Heart right ventricle (tissue), 16 donors: ENCODE data around the gene GABRR1. TPM values are rescaled to one million over a fixed set of nuclear protein-coding genes. Genes with fewer than 3 reads are reported as not detected.

Source experiments
- ATAC-seq, 8 donors: fragments of 200-7000 bp; cut with Tn5 transposase; one replicate each; pipeline ENCODE4 v1.9.1; 2020; ENCODE audit warnings: mild to moderate bottlenecking in 8 of 8, moderate library complexity in 8 of 8, moderate number of reproducible peaks in 1 of 8
- DNase-seq, 2 donors: peaks; one replicate each; pipeline ENCODE4 v3.0.0-alpha.2; 2020
- H3K27ac ChIP-seq, 10 donors: fragments of 200-600 bp; sonication (generic) in 2 of 10; one replicate each; pipeline versions ENCODE4 v1.5.0 to v1.8.0; 2020 to 2022; ENCODE audit warnings: mild to moderate bottlenecking in 3 of 10
- H3K27me3 ChIP-seq, 7 donors: fragments of 200-600 bp; one replicate each; pipeline ENCODE4 v1.8.0; 2021 to 2022; ENCODE audit warnings: mild to moderate bottlenecking in 2 of 7
- H3K36me3 ChIP-seq, 9 donors: fragments of 200-600 bp; sonication (generic) in 1 of 9; one replicate each; pipeline versions ENCODE4 v1.5.0 to v1.8.0; 2020 to 2022; ENCODE audit warnings: mild to moderate bottlenecking in 2 of 9
- H3K4me1 ChIP-seq, 9 donors: fragments of 200-600 bp; sonication (generic) in 1 of 9; one replicate each; pipeline versions ENCODE4 v1.5.0 to v1.8.0; 2020 to 2022; ENCODE audit warnings: mild to moderate bottlenecking in 4 of 9
- H3K4me3 ChIP-seq, 10 donors: fragments of 200-600 bp; sonication (generic) in 2 of 10; one replicate each; pipeline versions ENCODE4 v1.5.0 to v1.8.0; 2020 to 2022; ENCODE audit warnings: mild to moderate bottlenecking in 7 of 10, moderate library complexity in 2 of 10
- H3K9me3 ChIP-seq, 11 donors: fragments of 200-600 bp in 10 of 11; sonication (generic) in 2 of 11; one replicate each; pipeline versions ENCODE4 v1.5.0 to v1.8.0; 2013 to 2022; ENCODE audit warnings: mild to moderate bottlenecking in 2 of 11, control low read depth in 1 of 11, moderate library complexity in 1 of 11
- CTCF ChIP-seq, 9 donors: fragments of 200-600 bp; sonication (generic) in 2 of 9; IDR thresholded peaks; one replicate each; pipeline versions ENCODE4 v1.5.0 to v1.8.0; 2021 to 2022; ENCODE audit warnings: antibody characterized with exemption in 9 of 9, mild to moderate bottlenecking in 5 of 9, moderate library complexity in 1 of 9
- WGBS, 2 donors: extraction: QIAGEN DNeasy Blood & Tissue Kit; methylation state at CpG; one replicate each; pipeline ENCODE4 v1.1.7; 2013; ENCODE audit warnings: inconsistent platforms in 1 of 2; 5-methylcytosine and 5-hydroxymethylcytosine counted together
- intact Hi-C, 10 donors: fragments of 100-400 bp; cut with DNase I; formaldehyde crosslinking; loops; one replicate each; pipeline versions ENCODE4 v1.11.1 to v1.14.2; 2022
- polyA plus RNA-seq, 2 donors: library from polyadenylated mRNA; stranded (reverse); fragments of 200-250 nt; gene quantifications; one replicate each; pipeline ENCODE4 v1.2.3, GENCODE V29; 2013
- total RNA-seq, 10 donors: library from RNA; stranded (reverse); fragmentation: NEBNext Ultra II Directional in 3 of 10; extraction: Animal tissue kit (Norgen Biotek cat#: 25700) in 3 of 10; gene quantifications; one replicate each; pipeline versions ENCODE4 v1.2.1 to v1.2.4, GENCODE V29; 2021 to 2023
- donor health status: Arrhythmogenic right ventricular cardiomyopathy.
- donor health status: ischemic (EF 13 %, LVEDD 7.1; RV severe dilation, severe dysfunction).
- donor health status: healthy with polysubstance abuse.
- donor health status: DM: no; HTN: yes; CAD: no.
- donor health status: DM: no; HTN: no; CAD: no.
- donor health status: ischemic (EF 25% LVEDD 6.9; RV normal size, moderate dysfunction).
- donor health status: ischemic (EF 25% LVEDD 5.7; RV mildly dilated, moderate dysfunction).
- donor health status: healthy.
- donor health status: DM: yes; HTN: yes; CAD: no.
- donor health status: Ischemic cardiomyopathy.
- donor health status: ischemic (EF 35%, LVEDD 5.7; RV mildly dilated, moderate dysfunction).
- donor health status: nonischemic (EF 11% LVEDD 7.7; RV severe dilation, severe dysfunction).
- donor health status: DM: yes; HTN: yes; CAD: no.
- donor health status: PGD.
- donor health status: ischemic (EF 29% LVEDD 5.4; RV normal size, mild dysfunction).
- donor health status: nonischemic (EF 23%, LVEDD 6.1; RV moderate dilation, normal function).

GABRR1 gene
- total and polyA plus RNA-seq, 12 donors, result 0.01 TPM; not detected in 11

GRCh38 chr6:89146718-89147700 lies 70.1 kb downstream of the GABRR1 start:
- H3K4me1 ChIP-seq, result peaks cover 0 to 26% (median 16%) of the 10 kb centered on the region in 9 donors
- WGBS, 2 donors, result 32 to 33% methylated on average over 26 of the region's 26 CpGs
- peak overlapping the region; percentile 68 to 94 (median 88) for H3K27ac ChIP-seq
- DNase-seq (peak in 1 of 2 donors; percentile 10), ATAC-seq (peak in 7 of 8 donors; percentile 46 to 71 (median 61))
- intact Hi-C loops, result loop anchor here in 2 of 10 donors (2.0 to 5.0 kb wide), 2 partner anchors 62 to 65 kb away; partner anchors contain the start of gene PNRC1 (in 1 of the 2)
- no peaks in the 10 kb centered on the region for H3K27me3 ChIP-seq
- H3K4me3 ChIP-seq, result peak overlapping the region; percentile 53 to 91 (median 84)
- no peak for TF ChIP-seq CTCF (IDR thresholded peaks at IDR 0.05)
- H3K9me3 ChIP-seq, result no peaks in the 10 kb centered on the region
- H3K36me3 ChIP-seq, result peaks cover 0 to 24% (median 0%) of the 10 kb centered on the region in 9 donors

- DNase-seq (peak; percentile 52 to 69), ATAC-seq (peak; percentile 92 to 98 (median 94))
- TF ChIP-seq CTCF (IDR thresholded peaks at IDR 0.05), result no peak
- Histone ChIP-seq H3K4me3 (peak within 1 kb of the TSS; percentile 53 to 91 (median 84)), H3K4me1 (peaks cover 0 to 26% (median 16%) of the 10 kb centered on the region in 9 donors), H3K27me3 (no peaks in the 10 kb centered on the region), H3K27ac (peak within 1 kb of the TSS; percentile 68 to 94 (median 88)), H3K36me3 (peaks cover 0 to 15% (median 0%) of the 10 kb centered on the region in 9 donors), H3K9me3 (no peaks in the 10 kb centered on the region)
- intact Hi-C loops, result loop anchor here in 2 of 10 donors (2.0 to 5.0 kb wide), 2 partner anchors 61 to 64 kb away; partner anchors contain the start of gene PNRC1 (in 1 of the 2)
- 0% methylated on average over 102 of the region's 102 CpGs for WGBS, 2 donors
Observed at GRCh38 chr6:89145956-89146717, 71.0 kb downstream of the GABRR1 start, which contains the start of gene PM20D2. Gene PM20D2, plus strand, starts transcription at chr6:89146055. Its CDS starts 90 bp downstream, at chr6:89146145.

- ATAC-seq, result peak in 6 of 8 donors; percentile 1 to 36 (median 14)
- H3K36me3 ChIP-seq, result peaks cover 0 to 13% (median 0%) of the 10 kb centered on the region in 9 donors
- H3K27ac ChIP-seq, result peak overlapping the region in 9 of 10 donors; percentile 68 to 94 (median 89)
- no peaks in the 10 kb centered on the region for H3K27me3 ChIP-seq
- WGBS, 2 donors, result 8 to 9% methylated on average over 17 of the region's 17 CpGs
- H3K4me1 ChIP-seq, result peaks cover 0 to 26% (median 16%) of the 10 kb centered on the region in 9 donors
- TF ChIP-seq CTCF (IDR thresholded peaks at IDR 0.05), result no peak
- no peaks in the 10 kb centered on the region for H3K9me3 ChIP-seq
- intact Hi-C loops, result loop anchor here in 1 of 10 donors (5.0 kb wide), 1 partner anchor 63 kb away; the partner anchor contains the start of gene PNRC1
- H3K4me3 ChIP-seq, result peak overlapping the region; percentile 53 to 91 (median 84)
- no peak for DNase-seq
Observed at GRCh38 chr6:89145091-89145955, 71.8 kb downstream of the GABRR1 start.
